Esophagus (tissue), 2 donors: ENCODE results near the gene KLRG1. TPM values are rescaled to one million over a fixed set of nuclear protein-coding genes. Genes with fewer than 3 reads are reported as not detected.

Experiments used
- H3K27ac ChIP-seq, 2 donors: one replicate each; pipeline ENCODE4 v1.5.1; 2013; ENCODE audit warnings: low read depth in 2 of 2, mild to moderate bottlenecking in 2 of 2, inconsistent platforms in 1 of 2, low read length in 1 of 2, moderate library complexity in 1 of 2
- H3K27me3 ChIP-seq, 2 donors: one replicate each; pipeline ENCODE4 v1.6.1; 2013; ENCODE audit warnings: low read length in 2 of 2, control low read depth in 1 of 2, mild to moderate bottlenecking in 1 of 2; ENCODE audit not compliant: insufficient read depth in 2 of 2, control insufficient read depth in 1 of 2
- H3K36me3 ChIP-seq, 2 donors: one replicate each; pipeline ENCODE4 v1.6.1; 2013; ENCODE audit warnings: low read length in 1 of 2; ENCODE audit not compliant: control insufficient read depth in 2 of 2, insufficient read depth in 2 of 2
- H3K4me1 ChIP-seq, 2 donors: one replicate each; pipeline ENCODE4 v1.6.1; 2013; ENCODE audit warnings: low read length in 1 of 2; ENCODE audit not compliant: control insufficient read depth in 2 of 2, insufficient read depth in 2 of 2
- H3K4me3 ChIP-seq, 2 donors: one replicate each; pipeline ENCODE4 v1.5.1; 2013; ENCODE audit warnings: low read length in 2 of 2, mild to moderate bottlenecking in 2 of 2, low read depth in 1 of 2, moderate library complexity in 1 of 2
- H3K9me3 ChIP-seq, 2 donors: one replicate each; pipeline ENCODE4 v1.6.1; 2013; ENCODE audit warnings: mild to moderate bottlenecking in 2 of 2, low read depth in 1 of 2, low read length in 1 of 2, moderate library complexity in 1 of 2; ENCODE audit not compliant: control insufficient read depth in 2 of 2, insufficient read depth in 1 of 2
- WGBS, 2 donors: extraction: QIAGEN DNeasy Blood & Tissue Kit; methylation state at CpG; one replicate each; pipeline ENCODE4 v1.1.7; 2013; 5-methylcytosine and 5-hydroxymethylcytosine counted together
- polyA plus RNA-seq, 2 donors: library from polyadenylated mRNA; stranded (reverse); fragments of 200-250 nt; gene quantifications; one replicate each; pipeline ENCODE4 v1.2.3, GENCODE V29; 2013
- donor health status: healthy with polysubstance abuse.
- donor health status: Bipolar disorder and iron deficiency.

Gene KLRG1
- polyA plus RNA-seq, 2 donors: 0.47 to 0.52 TPM

DNA sequence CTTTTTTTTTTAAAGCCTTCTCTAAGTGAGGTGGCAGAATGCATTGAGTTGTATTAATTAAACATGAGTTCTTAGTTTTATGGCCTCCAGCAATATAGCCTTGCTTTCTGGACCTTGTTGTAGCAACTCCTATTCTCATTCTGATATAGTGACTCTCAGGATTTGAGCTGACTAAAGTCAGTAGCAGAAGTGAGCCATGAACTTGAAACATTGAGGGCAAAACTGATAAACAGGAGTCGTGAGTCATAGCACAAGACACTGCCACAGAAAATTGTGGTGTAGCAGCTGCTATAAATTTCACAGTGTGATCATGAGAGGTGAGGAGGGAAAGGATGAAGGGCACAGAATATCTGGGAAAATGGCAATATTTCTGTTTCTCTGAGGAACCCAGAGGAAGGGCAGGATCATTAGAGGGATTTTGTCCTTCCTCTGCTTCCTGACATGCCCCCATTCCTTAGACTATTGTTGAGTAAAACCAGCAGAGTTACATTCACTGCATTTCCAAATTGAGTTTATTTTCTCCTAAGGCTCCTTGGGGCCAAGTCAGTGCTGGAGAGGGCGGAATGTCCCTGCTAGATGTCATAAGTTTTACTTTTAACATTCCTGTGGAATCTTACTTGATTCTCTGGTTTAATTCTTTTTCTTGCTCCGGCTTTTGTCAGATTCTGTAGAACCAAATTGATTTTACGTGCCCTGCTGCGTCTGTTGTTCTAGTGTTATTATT lies 7.5 kb downstream of the KLRG1 start:
- no peaks in the 10 kb centered on the region for H3K9me3 ChIP-seq
- H3K36me3 ChIP-seq: no peaks in the 10 kb centered on the region
- H3K27ac ChIP-seq: no peak overlapping the region
- no peaks in the 10 kb centered on the region for H3K27me3 ChIP-seq
- no peak overlapping the region for H3K4me3 ChIP-seq
- WGBS, 2 donors: 79 to 80% methylated on average over 5 of the region's 5 CpGs
- no peaks in the 10 kb centered on the region for H3K4me1 ChIP-seq

- H3K36me3 ChIP-seq: no peaks in the 10 kb centered on the region
- H3K4me1 ChIP-seq: no peaks in the 10 kb centered on the region
- no peaks in the 10 kb centered on the region for H3K27me3 ChIP-seq
- 80 to 89% methylated on average over 4 of the region's 4 CpGs for WGBS, 2 donors
- no peak overlapping the region for H3K4me3 ChIP-seq
- H3K9me3 ChIP-seq: no peaks in the 10 kb centered on the region
- H3K27ac ChIP-seq: no peak overlapping the region
Observed at GRCh38 chr12:9001233-9001632, 11.9 kb downstream of the KLRG1 start.

- no peaks in the 10 kb centered on the region for H3K27me3 ChIP-seq
- no peaks in the 10 kb centered on the region for H3K36me3 ChIP-seq
- H3K4me1 ChIP-seq: no peaks in the 10 kb centered on the region
- H3K9me3 ChIP-seq: no peaks in the 10 kb centered on the region
- H3K27ac ChIP-seq: no peak overlapping the region
- no peak overlapping the region for H3K4me3 ChIP-seq
Observed at GRCh38 chr12:9002335-9002734, 13.0 kb downstream of the KLRG1 start.

DNA sequence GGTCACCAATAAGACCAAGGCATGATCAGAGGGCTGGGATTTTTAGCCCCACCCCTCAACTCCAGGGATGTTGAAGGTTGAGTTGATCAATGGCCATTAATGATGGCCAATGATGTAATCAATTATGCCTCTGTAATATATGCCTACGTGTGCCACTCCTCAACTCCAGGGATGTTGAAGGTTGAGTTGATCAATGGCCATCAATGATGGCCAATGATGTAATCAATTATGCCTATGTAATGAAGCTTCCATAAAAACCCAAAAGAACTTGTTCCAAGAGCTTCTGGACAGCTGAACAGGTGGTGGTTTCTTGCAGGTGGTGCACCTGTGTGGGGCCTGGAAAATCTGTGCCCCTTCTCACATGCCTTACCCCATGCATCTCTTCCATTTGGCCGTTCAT lies 33.2 kb downstream of the KLRG1 start:
- Histone ChIP-seq H3K9me3 (no peaks in the 10 kb centered on the region), H3K27me3 (no peaks in the 10 kb centered on the region), H3K27ac (no peak overlapping the region), H3K36me3 (no peaks in the 10 kb centered on the region), H3K4me1 (no peaks in the 10 kb centered on the region), H3K4me3 (no peak overlapping the region)
- 89 to 94% methylated on average over 2 of the region's 2 CpGs for WGBS, 2 donors

- no peak overlapping the region for H3K27ac ChIP-seq
- H3K9me3 ChIP-seq: no peaks in the 10 kb centered on the region
- H3K36me3 ChIP-seq: no peaks in the 10 kb centered on the region
- WGBS, 2 donors: 88 to 93% methylated on average over 2 of the region's 2 CpGs
- no peak overlapping the region for H3K4me3 ChIP-seq
- no peaks in the 10 kb centered on the region for H3K4me1 ChIP-seq
- no peaks in the 10 kb centered on the region for H3K27me3 ChIP-seq
Observed at GRCh38 chr12:9024512-9024911, 35.2 kb downstream of the KLRG1 start.

DNA sequence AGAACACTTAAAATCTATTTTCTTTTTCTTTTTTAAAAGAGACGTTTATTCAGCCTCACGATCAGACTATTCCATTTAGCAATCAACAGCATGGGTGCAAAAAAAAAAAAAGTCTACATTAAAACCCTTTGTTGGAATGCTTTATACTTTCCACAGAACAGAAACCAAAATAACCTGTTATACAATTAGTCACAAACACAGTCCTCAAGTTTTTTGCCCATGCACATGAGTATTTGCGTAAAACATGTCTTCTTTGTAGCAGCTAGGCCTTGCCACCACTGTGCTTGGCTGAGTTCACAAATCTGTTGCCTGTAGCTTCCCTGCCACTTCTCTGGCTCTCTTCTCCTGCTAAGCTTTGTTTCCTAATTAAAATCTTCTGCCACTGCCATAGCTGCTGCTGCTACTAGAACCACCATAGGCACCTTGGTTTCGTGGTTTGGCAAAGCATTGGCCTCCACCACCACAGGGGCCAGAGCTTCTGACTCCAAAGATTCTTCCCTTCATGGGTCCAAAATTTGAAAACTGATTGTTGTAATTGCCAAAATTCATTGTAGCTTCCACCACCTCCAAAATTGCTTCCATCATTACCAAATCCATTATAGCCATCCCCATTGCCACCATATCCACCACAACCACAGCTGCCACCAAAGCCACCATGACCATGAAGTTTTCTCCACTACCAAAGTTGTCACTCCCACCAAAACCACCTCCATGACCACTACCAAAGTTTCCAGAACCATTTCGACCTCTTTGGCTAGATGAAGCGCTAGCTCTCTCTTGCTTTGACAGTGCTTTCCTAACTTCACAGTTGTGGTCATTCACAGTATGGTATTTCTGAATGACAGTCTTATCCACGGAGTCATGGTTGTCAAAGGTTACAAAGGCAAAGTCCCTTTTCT lies 38.1 kb downstream of the KLRG1 start:
- Histone ChIP-seq H3K4me3 (no peak overlapping the region), H3K27ac (no peak overlapping the region), H3K36me3 (no peaks in the 10 kb centered on the region), H3K27me3 (no peaks in the 10 kb centered on the region), H3K9me3 (no peaks in the 10 kb centered on the region), H3K4me1 (no peaks in the 10 kb centered on the region)
- 81 to 86% methylated on average over 7 of the region's 7 CpGs for WGBS, 2 donors

DNA sequence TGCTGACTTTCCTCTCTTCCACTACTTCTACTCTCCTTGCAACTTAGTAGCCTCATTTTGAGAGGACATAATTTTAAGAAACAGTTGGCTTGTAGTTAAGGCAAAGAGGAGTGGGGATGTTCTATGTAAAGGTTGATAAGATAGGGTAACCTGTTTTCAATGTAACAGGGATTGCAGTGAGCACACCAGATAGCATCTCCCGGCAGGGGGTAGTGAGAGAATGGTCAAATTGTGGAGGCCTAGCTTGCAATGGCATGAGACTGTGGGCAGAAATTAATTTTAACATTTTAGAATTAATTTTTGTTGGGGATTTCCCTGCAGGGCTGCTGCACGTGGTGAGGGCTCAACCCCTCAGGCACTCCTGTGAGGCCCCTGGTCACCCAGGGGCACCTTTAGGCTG lies 41.4 kb downstream of the KLRG1 start:
- H3K27ac ChIP-seq: no peak overlapping the region
- no peaks in the 10 kb centered on the region for H3K9me3 ChIP-seq
- H3K27me3 ChIP-seq: no peaks in the 10 kb centered on the region
- no peak overlapping the region for H3K4me3 ChIP-seq
- H3K4me1 ChIP-seq: no peaks in the 10 kb centered on the region
- 63 to 76% methylated on average over 2 of the region's 2 CpGs for WGBS, 2 donors
- no peaks in the 10 kb centered on the region for H3K36me3 ChIP-seq

- Histone ChIP-seq H3K36me3 (no peaks in the 10 kb centered on the region), H3K27ac (no peak overlapping the region), H3K9me3 (no peaks in the 10 kb centered on the region), H3K27me3 (no peaks in the 10 kb centered on the region), H3K4me1 (no peaks in the 10 kb centered on the region), H3K4me3 (no peak overlapping the region)
- 81 to 82% methylated on average over 5 of the region's 5 CpGs for WGBS, 2 donors
Observed at GRCh38 chr12:9032202-9032964, 43.0 kb downstream of the KLRG1 start.

- 93 to 100% methylated on average over 2 of the region's 2 CpGs for WGBS, 2 donors
Observed at GRCh38 chr12:9033265-9033887, 44.0 kb downstream of the KLRG1 start.

More at GRCh38 chr12:9033265-9033887, 44.0 kb downstream of the KLRG1 start:
- Histone ChIP-seq H3K4me3 (no peak overlapping the region), H3K27ac (no peak overlapping the region), H3K9me3 (no peaks in the 10 kb centered on the region), H3K36me3 (no peaks in the 10 kb centered on the region), H3K27me3 (no peaks in the 10 kb centered on the region), H3K4me1 (no peaks in the 10 kb centered on the region)
